Activated B cell treated with CpG ODN at 0.5 μM for 24 hours (primary cell): ENCODE results near the gene ZNF416. TPM values are rescaled to one million over a fixed set of nuclear protein-coding genes. Genes with fewer than 3 reads are reported as not detected.

Source experiments
- ATAC-seq: fragments of 200-7000 bp; cut with Tn5 transposase; one replicate; pipeline ENCODE4 v1.10.0; 2021; ENCODE audit warnings: low read depth, mild to moderate bottlenecking, moderate library complexity
- CTCF ChIA-PET: fragments of 350-600 bp; sonication (Branson Sonifier 250); formaldehyde crosslinking; loops from one replicate; lab custom pipeline; 2021; ENCODE audit warnings: antibody characterized with exemption; lab: Charles Lee
- POLR2A ChIA-PET: fragments of 350-600 bp; sonication (Branson Sonifier 250); formaldehyde crosslinking; loops from one replicate; lab custom pipeline; 2021; ENCODE audit warnings: antibody characterized with exemption; lab: Charles Lee
- DNase-seq: peaks from one replicate; pipeline ENCODE4 v3.0.0; 2022
- H3K27ac Mint-ChIP-seq: one replicate; pipeline ENCODE4 v1.8.0; 2020; ENCODE audit warnings: mixed read lengths
- H3K27me3 Mint-ChIP-seq: one replicate; pipeline ENCODE4 v1.8.0; 2021; ENCODE audit warnings: mixed read lengths
- H3K36me3 Mint-ChIP-seq: one replicate; pipeline ENCODE4 v1.8.0; 2021; ENCODE audit warnings: low read depth, mixed read lengths
- H3K4me1 Mint-ChIP-seq: one replicate; pipeline ENCODE4 v1.8.0; 2021; ENCODE audit warnings: mixed read lengths
- H3K4me3 Mint-ChIP-seq: one replicate; pipeline ENCODE4 v1.8.0; 2020; ENCODE audit warnings: mild to moderate bottlenecking, mixed read lengths
- H3K9me3 Mint-ChIP-seq: one replicate; pipeline ENCODE4 v1.8.0; 2020; ENCODE audit warnings: mixed read lengths
- CTCF ChIP-seq: fragments of 200-600 bp; IDR thresholded peaks from one replicate; pipeline ENCODE4 v1.8.0; 2022; ENCODE audit warnings: antibody characterized with exemption, mild to moderate bottlenecking
- intact Hi-C: fragments of 100-400 bp; cut with micrococcal nuclease; formaldehyde crosslinking; loops from one replicate; pipeline ENCODE4 v1.15.1; 2024
- total RNA-seq: library from RNA; stranded (reverse); gene quantifications from 2 replicates; pipeline ENCODE4 v1.2.3, GENCODE V29; 2022

The ZNF416 gene
- total RNA-seq, 1 donor from 2014 or later: 13.8 TPM

GRCh38 chr19:57613941-57614743 lies 35.4 kb upstream of the ZNF416 start, which contains the start of gene ZNF134:
TSS of gene ZNF134 (plus strand) at chr19:57614242. CDS start at chr19:57619469, 5,227 bp downstream.
- Mint-ChIP-seq H3K4me3 (peak within 1 kb of the TSS; percentile 93), H3K36me3 (peaks cover 50% of the 10 kb centered on the region), H3K27me3 (no peaks in the 10 kb centered on the region), H3K27ac (peak within 1 kb of the TSS; percentile 78), H3K4me1 (peaks cover 39% of the 10 kb centered on the region), H3K9me3 (peaks cover 36% of the 10 kb centered on the region)
- TF ChIP-seq CTCF: no peak
- DNase-seq (peak; percentile 82), ATAC-seq (peak; percentile 99)
- POLR2A ChIA-PET: interaction anchor here (0.5 to 2.0 kb wide), 15 partner anchors 9 to 910 kb away, joined by 3 to 20 read pairs (median 4); partner anchors contain the start of genes ZIK1, ZNF154, ZNF211 and ZNF416
- CTCF ChIA-PET: no interaction called here
- intact Hi-C loops: loop anchor here (1.0 kb wide), 6 partner anchors 15 to 321 kb away; partner anchors contain the start of genes ZIK1, ZNF211, ZNF416 and ZNF418

- no peak overlapping the region for H3K4me3 Mint-ChIP-seq
- CTCF ChIA-PET: no interaction called here
- H3K9me3 Mint-ChIP-seq: peaks cover 18% of the 10 kb centered on the region
Observed at GRCh38 chr19:57611113-57611512, 32.4 kb upstream of the ZNF416 start.

GRCh38 chr19:57606931-57607330 lies 28.2 kb upstream of the ZNF416 start:
- H3K27ac Mint-ChIP-seq: no peak overlapping the region
- no peak for ATAC-seq
- H3K27me3 Mint-ChIP-seq: no peaks in the 10 kb centered on the region
- intact Hi-C loops: no loop called here
- CTCF ChIA-PET: no interaction called here
- H3K4me3 Mint-ChIP-seq: no peak overlapping the region
- H3K9me3 Mint-ChIP-seq: peaks cover 23% of the 10 kb centered on the region
- H3K4me1 Mint-ChIP-seq: no peaks in the 10 kb centered on the region
- POLR2A ChIA-PET: no interaction called here
- no peak for DNase-seq
- TF ChIP-seq CTCF: no peak
- peaks cover 51% of the 10 kb centered on the region for H3K36me3 Mint-ChIP-seq

More at GRCh38 chr19:57611113-57611512, 32.4 kb upstream of the ZNF416 start:
- Mint-ChIP-seq H3K36me3 (peaks cover 38% of the 10 kb centered on the region), H3K4me1 (peaks cover 22% of the 10 kb centered on the region), H3K27me3 (no peaks in the 10 kb centered on the region), H3K27ac (no peak overlapping the region)
- intact Hi-C loops: no loop called here
- no peak for DNase-seq
- POLR2A ChIA-PET: no interaction called here
- no peak for ATAC-seq
- TF ChIP-seq CTCF: no peak

GRCh38 chr19:57599761-57600383 lies 21.2 kb upstream of the ZNF416 start, which contains the start of gene ZNF530:
TSS of gene ZNF530 (plus strand) at chr19:57599885. CDS start at chr19:57604346, 4,461 bp downstream.
- H3K4me3 Mint-ChIP-seq: peak within 1 kb of the TSS; percentile 90
- peaks cover 25% of the 10 kb centered on the region for H3K36me3 Mint-ChIP-seq
- CTCF ChIA-PET: no interaction called here
- peaks cover 4% of the 10 kb centered on the region for H3K27me3 Mint-ChIP-seq
- DNase-seq (peak; percentile 77), ATAC-seq (peak; percentile 98)
- peak within 1 kb of the TSS; percentile 84 for H3K27ac Mint-ChIP-seq
- POLR2A ChIA-PET: interaction anchor here (0.7 to 1.1 kb wide), 2 partner anchors 12 to 14 kb away, joined by 3 read pairs; partner anchors contain the start of gene ZNF134
- H3K9me3 Mint-ChIP-seq: peaks cover 26% of the 10 kb centered on the region
- peaks cover 19% of the 10 kb centered on the region for H3K4me1 Mint-ChIP-seq
- no peak for TF ChIP-seq CTCF
- intact Hi-C loops: loop anchor here (1.0 kb wide), 5 partner anchors 14 to 41 kb away; partner anchors contain the start of genes ZIK1, ZNF134, ZNF211 and ZNF550
